Astrocyte of the cerebellum (primary cell): Measurements from ENCODE around the gene PRSS50.

Source experiments
- DNase-seq: peaks from one replicate; pipeline ENCODE4 v3.0.0-alpha.2; 2011; ENCODE audit warnings: low read depth
- H3K4me3 ChIP-seq: 2 replicates; pipeline ENCODE4 v1.5.1; 2011; ENCODE audit warnings: mild to moderate bottlenecking, low read depth, low read length, moderate library complexity
- in situ Hi-C: cut with HindIII; loops from 2 replicates; pipeline ENCODE4 v1.10.0; 2017; ENCODE audit warnings: low sequenced_read_pairs
- TF ChIP-seq, protein P1 (sequence below): IDR thresholded peaks from 2 replicates; pipeline ENCODE4 v1.5.1; 2012; ENCODE audit warnings: low read length, low read depth, moderate library complexity, mild to moderate bottlenecking; ENCODE audit errors: missing control alignments

PRSS50 gene

DNA sequence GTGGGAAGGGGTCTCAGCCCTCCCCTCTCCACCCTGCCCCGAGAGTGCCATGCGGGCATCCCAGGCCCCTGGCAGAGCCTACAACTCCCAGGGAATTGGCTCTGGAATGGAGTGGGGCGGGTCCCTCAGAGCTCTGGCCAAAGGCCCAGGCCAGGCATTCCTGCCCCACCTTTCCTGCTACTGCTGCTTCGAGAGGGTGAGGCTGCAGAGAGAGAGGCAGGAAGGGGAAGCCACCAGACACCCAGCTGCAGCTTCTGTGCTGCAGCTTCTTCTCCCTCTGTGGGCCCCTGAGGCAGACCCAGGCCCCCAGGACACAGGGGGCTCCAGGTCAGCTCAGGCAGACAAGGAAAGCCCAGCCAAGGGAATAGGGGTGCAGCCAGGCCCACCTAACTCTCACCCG lies 26.9 kb downstream of the PRSS50 start:
- TF ChIP-seq, protein P1, sequence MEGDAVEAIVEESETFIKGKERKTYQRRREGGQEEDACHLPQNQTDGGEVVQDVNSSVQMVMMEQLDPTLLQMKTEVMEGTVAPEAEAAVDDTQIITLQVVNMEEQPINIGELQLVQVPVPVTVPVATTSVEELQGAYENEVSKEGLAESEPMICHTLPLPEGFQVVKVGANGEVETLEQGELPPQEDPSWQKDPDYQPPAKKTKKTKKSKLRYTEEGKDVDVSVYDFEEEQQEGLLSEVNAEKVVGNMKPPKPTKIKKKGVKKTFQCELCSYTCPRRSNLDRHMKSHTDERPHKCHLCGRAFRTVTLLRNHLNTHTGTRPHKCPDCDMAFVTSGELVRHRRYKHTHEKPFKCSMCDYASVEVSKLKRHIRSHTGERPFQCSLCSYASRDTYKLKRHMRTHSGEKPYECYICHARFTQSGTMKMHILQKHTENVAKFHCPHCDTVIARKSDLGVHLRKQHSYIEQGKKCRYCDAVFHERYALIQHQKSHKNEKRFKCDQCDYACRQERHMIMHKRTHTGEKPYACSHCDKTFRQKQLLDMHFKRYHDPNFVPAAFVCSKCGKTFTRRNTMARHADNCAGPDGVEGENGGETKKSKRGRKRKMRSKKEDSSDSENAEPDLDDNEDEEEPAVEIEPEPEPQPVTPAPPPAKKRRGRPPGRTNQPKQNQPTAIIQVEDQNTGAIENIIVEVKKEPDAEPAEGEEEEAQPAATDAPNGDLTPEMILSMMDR: no peak
- H3K4me3 ChIP-seq: no peak overlapping the region
- in situ Hi-C loops: loop anchor here (25.0 kb wide), 1 partner anchor 97 kb away; no protein-coding TSS in a partner anchor
- DNase-seq: no peak

DNA sequence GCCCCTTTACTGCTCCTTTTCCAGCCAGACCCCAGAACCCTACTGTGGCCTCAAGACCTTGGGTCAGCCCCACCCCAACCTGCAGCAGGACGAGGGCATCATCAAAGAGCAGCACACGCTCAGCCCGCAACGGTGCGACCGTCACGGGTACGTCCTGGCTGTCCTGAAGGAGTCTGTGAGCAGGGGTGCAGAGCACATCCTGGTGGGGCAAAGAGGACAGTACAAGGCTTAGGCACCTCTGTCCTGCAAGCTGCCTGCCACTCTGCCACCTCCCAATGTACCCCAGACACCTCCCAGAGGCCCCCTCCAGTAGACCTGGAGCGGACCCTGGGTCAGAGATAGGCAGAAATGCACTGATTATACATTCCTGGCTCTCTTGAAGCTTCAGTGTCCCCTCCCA lies 32.2 kb downstream of the PRSS50 start:
- no peak for DNase-seq
- H3K4me3 ChIP-seq: no peak overlapping the region
- in situ Hi-C loops: loop anchor here (25.0 kb wide), 1 partner anchor 102 kb away; no protein-coding TSS in a partner anchor
- TF ChIP-seq, protein P1: no peak

DNA sequence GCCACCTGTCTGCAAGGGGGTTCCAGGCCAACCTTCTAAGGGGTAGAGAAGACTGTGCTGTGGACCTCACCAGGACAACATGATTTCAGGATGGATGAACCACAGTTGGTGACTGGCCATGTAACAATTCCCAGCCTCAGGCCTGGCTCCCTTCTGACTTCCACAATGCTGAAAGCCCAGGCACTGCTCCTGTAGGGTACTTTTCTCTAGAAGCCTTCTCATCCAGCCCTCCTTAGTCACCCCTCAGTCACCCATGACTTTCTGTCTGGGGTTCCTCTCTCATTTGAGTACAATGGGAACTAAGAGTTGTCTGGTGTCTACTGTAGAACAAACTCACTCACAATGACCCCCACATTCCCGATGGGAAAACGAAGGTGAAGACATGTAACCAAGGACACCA lies 32.8 kb downstream of the PRSS50 start:
- DNase-seq: no peak
- in situ Hi-C loops: loop anchor here (25.0 kb wide), 1 partner anchor 102 kb away; no protein-coding TSS in a partner anchor
- TF ChIP-seq, protein P1: no peak
- no peak overlapping the region for H3K4me3 ChIP-seq

DNA sequence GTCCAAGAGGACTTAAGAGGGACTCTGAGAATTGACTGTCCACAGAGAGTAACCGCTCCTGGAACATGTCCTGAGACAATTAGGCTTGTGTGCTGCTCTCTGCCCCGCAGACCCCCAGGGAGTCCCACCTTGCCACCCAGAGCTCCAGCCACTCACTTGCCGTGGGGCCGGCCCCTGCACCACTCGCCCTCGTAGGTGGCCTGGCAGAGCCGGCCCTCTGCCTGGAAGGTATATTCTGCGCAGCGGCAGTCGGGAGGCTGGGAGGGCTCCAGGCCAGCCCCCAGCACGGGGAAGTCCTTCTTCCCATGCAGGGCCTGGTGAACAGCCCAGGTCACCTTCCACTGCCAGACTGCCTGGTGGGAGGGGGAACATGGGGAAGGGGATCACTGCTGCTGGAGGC lies 34.7 kb downstream of the PRSS50 start:
- no peak for DNase-seq
- in situ Hi-C loops: loop anchor here (25.0 kb wide), 1 partner anchor 104 kb away; no protein-coding TSS in a partner anchor
- TF ChIP-seq, protein P1: no peak
- H3K4me3 ChIP-seq: no peak overlapping the region

DNA sequence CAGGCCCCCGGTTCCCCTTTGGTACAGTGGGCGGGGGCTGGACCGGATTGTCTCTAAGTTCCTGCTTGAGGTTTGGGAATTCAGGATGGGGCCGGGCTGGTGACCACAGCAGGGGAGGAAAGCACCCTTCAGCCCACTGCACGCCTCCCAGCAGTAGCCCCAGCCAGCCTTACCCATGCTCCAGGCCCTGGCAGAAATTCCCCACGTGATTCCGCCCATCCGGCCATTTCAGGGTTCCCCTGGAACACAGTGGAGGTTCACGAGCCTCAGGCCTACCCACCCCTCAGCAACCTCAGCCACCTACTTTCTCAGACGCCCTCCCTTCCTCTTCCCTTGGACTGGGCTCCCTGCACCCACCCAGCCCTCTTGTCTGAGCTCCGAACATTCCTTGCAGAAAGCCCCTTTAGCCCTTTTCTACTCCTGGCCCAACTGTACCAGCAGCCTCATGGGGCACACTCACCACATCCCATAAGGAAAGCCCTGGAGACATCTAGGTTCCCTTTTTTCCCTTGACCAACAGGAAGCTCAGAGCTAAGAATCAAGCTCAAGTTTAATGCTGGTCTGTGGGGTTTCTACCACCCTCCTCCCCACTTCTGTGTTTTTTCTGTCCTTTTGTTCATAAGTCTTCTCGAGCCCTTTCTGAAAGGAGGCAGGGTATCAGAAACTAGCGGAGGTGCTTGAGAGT lies 35.7 kb downstream of the PRSS50 start:
- TF ChIP-seq, protein P1: no peak
- DNase-seq: no peak
- in situ Hi-C loops: loop anchor here (25.0 kb wide), 1 partner anchor 105 kb away; no protein-coding TSS in a partner anchor

DNA sequence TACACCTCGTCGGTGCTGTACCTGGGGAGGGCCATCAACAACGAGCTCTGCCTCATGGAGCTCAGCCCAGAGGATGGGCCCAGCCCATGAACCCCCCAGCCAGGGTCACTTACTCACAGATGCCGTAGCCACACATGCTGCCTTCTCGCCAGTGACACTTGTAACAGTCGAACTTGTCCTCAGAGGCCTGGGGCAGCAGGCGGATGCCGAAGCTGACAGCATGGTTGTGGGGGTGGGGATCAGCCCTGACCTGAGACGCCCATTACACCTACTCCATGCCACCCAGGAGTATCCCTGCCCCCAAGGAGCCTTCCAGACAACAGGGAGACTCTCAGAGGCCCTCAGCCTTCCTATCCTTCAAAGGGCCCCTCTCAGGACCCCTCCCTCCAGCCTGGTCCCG lies 36.3 kb downstream of the PRSS50 start:
- no peak for DNase-seq
- H3K4me3 ChIP-seq: no peak overlapping the region
- TF ChIP-seq, protein P1: no peak
- in situ Hi-C loops: loop anchor here (25.0 kb wide), 1 partner anchor 106 kb away; no protein-coding TSS in a partner anchor

More for the DNA sequence above, 35.7 kb downstream of the PRSS50 start:
- H3K4me3 ChIP-seq: no peak overlapping the region
